Lower lobe of right lung (tissue), 2 donors: Measurements from ENCODE around the gene PPP1R2C. TPM values are rescaled to one million over a fixed set of nuclear protein-coding genes. Genes with fewer than 3 reads are reported as not detected.

Experiments
- ATAC-seq, 2 donors: fragments of 200-7000 bp; cut with Tn5 transposase; one replicate each; pipeline ENCODE4 v1.9.1; 2020 to 2022; ENCODE audit warnings: mild to moderate bottlenecking in 2 of 2, moderate library complexity in 2 of 2
- DNase-seq: peaks from one replicate; pipeline ENCODE4 v3.0.0-alpha.2; 2020
- H3K27ac ChIP-seq: fragments of 200-600 bp; one replicate; pipeline ENCODE4 v1.8.0; 2022
- H3K27me3 ChIP-seq: fragments of 200-600 bp; one replicate; pipeline ENCODE4 v1.8.0; 2022; ENCODE audit warnings: low read depth
- H3K36me3 ChIP-seq: fragments of 200-600 bp; one replicate; pipeline ENCODE4 v1.8.0; 2022; ENCODE audit warnings: mild to moderate bottlenecking
- H3K4me1 ChIP-seq: fragments of 200-600 bp; one replicate; pipeline ENCODE4 v1.8.0; 2022
- H3K4me3 ChIP-seq: fragments of 200-600 bp; one replicate; pipeline ENCODE4 v1.8.0; 2022; ENCODE audit warnings: mild to moderate bottlenecking
- H3K9me3 ChIP-seq: fragments of 200-600 bp; one replicate; pipeline ENCODE4 v1.8.0; 2022
- intact Hi-C: fragments of 100-400 bp; cut with DNase I; formaldehyde crosslinking; loops from one replicate; pipeline ENCODE4 v1.11.0; 2022
- total RNA-seq: library from RNA; stranded (reverse); fragmentation: NEBNext Ultra II Directional; extraction: Animal tissue kit (Norgen Biotek cat#: 25700); gene quantifications from one replicate; pipeline ENCODE4 v1.2.1, GENCODE V29; 2021
- TF ChIP-seq, protein P1 (sequence below): fragments of 200-600 bp; IDR thresholded peaks from one replicate; pipeline ENCODE4 v1.8.0; 2022; ENCODE audit warnings: antibody characterized with exemption, mild to moderate bottlenecking
- donor health status: DM: no; HTN: yes; CAD: no; lungs with severe emphysema.

Gene PPP1R2C
- total RNA-seq, 1 donor from 2014 or later: not detected

DNA sequence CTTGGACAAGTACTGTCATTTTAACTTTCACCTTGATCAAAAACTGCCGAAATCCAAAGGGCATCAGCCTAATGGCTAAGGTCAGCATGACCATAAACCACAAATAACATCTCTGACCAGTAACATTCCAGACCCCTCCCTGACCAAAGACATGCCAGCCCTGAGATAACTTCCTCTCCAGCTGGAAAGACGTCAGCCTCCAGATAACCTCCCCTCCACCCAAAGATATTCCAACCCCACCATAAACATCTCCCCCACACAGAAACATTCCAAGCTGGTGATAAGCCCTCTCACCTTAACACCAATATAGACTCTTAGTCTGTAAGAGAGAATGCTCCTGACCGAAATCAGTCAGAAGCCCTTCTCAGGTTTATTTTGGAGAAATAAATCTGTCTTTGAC is 7.4 kb downstream of the PPP1R2C start:
- intact Hi-C loops: no loop called here
- Histone ChIP-seq H3K27ac (no peak overlapping the region), H3K4me3 (no peak overlapping the region), H3K27me3 (no peaks in the 10 kb centered on the region), H3K36me3 (no peaks in the 10 kb centered on the region), H3K9me3 (no peaks in the 10 kb centered on the region), H3K4me1 (no peaks in the 10 kb centered on the region)
- no peak for ATAC-seq
- no peak for DNase-seq
- TF ChIP-seq, protein P1, sequence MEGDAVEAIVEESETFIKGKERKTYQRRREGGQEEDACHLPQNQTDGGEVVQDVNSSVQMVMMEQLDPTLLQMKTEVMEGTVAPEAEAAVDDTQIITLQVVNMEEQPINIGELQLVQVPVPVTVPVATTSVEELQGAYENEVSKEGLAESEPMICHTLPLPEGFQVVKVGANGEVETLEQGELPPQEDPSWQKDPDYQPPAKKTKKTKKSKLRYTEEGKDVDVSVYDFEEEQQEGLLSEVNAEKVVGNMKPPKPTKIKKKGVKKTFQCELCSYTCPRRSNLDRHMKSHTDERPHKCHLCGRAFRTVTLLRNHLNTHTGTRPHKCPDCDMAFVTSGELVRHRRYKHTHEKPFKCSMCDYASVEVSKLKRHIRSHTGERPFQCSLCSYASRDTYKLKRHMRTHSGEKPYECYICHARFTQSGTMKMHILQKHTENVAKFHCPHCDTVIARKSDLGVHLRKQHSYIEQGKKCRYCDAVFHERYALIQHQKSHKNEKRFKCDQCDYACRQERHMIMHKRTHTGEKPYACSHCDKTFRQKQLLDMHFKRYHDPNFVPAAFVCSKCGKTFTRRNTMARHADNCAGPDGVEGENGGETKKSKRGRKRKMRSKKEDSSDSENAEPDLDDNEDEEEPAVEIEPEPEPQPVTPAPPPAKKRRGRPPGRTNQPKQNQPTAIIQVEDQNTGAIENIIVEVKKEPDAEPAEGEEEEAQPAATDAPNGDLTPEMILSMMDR: no peak

DNA sequence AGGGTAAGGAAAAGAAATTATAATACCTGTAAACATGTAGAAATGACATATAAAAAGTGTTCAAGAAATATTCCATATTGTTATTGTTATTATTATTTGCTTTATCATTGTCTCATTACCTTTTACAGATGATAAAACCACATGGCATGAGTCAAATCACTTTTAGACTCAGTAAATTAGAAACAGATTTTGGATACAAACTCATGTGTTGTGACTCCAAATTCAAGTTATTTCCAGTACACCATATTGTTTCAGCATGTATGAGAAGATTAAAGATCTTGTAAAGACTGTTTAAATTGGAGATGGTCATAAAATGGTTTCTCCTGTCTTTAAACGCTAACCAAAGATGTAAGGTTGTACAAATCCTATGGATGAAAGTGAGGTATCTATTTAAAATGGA is 18.1 kb downstream of the PPP1R2C start:
- ATAC-seq (no peak), DNase-seq (no peak)
- intact Hi-C loops: no loop called here

DNA sequence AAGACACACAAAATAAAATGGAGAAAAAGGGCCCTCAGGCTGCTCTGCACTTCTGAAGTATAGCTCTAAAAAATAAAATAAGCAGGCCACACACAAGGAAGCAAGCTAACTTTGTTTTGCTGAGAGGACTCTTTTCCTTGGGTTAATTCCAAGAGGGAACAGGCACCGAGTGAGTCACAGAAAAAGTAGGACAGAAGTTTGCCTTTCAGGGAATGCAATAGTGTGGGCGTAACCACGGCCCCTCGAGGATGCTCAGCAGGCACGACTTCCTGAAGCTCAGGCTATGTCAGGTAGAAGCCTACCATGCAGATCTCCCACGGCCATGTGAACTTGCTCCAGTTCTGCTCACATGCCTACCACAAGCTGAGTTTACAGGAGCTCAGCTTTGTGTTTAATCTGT is 22.1 kb downstream of the PPP1R2C start:
- Histone ChIP-seq H3K36me3 (no peaks in the 10 kb centered on the region), H3K27ac (no peak overlapping the region), H3K4me3 (no peak overlapping the region), H3K27me3 (no peaks in the 10 kb centered on the region), H3K4me1 (no peaks in the 10 kb centered on the region), H3K9me3 (no peaks in the 10 kb centered on the region)
- TF ChIP-seq, protein P1: no peak
- DNase-seq (peak; percentile 38), ATAC-seq (peak; percentile 49 to 67)
- intact Hi-C loops: no loop called here

More for the DNA sequence above, 18.1 kb downstream of the PPP1R2C start:
- TF ChIP-seq, protein P1: no peak
- Histone ChIP-seq H3K4me1 (no peaks in the 10 kb centered on the region), H3K27me3 (no peaks in the 10 kb centered on the region), H3K27ac (no peak overlapping the region), H3K36me3 (no peaks in the 10 kb centered on the region), H3K9me3 (no peaks in the 10 kb centered on the region), H3K4me3 (no peak overlapping the region)

DNA sequence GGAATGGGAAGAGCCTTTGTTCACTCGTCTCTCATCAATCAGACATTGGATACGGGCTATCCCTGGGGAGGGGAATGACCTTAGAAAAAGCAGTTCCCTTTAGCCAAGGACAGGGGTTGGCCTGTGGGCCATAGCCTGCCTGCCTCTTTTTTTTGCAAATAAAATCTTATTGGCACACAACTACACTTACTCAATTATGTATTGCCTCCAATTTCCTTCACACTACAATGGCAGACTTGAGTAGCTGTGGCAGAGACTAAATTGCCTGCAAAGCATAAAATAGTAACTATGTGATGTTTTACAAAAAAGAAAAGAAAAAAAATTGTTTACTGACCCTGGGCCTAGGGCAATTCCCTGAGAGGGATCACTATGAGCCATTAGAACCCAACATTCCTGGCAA is 23.4 kb downstream of the PPP1R2C start:
- intact Hi-C loops: no loop called here
- DNase-seq: no peak
- H3K9me3 ChIP-seq: no peaks in the 10 kb centered on the region
- H3K4me3 ChIP-seq: no peak overlapping the region
- H3K27ac ChIP-seq: no peak overlapping the region
- no peaks in the 10 kb centered on the region for H3K4me1 ChIP-seq
- TF ChIP-seq, protein P1: no peak
- ATAC-seq: no peak
- H3K36me3 ChIP-seq: no peaks in the 10 kb centered on the region
- no peaks in the 10 kb centered on the region for H3K27me3 ChIP-seq

DNA sequence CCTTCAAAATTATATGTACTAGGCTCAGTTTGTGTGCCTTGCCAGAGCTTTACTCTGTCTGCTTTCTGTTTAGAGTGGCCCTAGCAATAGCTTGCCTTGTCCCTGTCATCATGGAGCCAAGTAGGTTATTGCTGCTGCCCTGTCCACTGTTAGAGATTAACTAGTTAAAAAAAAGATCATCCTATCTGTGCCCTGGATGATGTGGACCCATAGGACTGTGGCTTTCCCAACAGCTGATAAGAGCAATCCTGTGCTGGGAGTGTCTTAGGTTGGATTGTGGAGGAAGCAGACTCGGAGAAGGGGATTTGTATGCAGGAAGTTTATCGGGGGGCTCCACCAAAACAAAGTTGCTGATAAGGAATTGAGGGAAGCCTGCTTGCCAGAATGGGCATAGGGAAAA is 23.8 kb downstream of the PPP1R2C start:
- Histone ChIP-seq H3K27ac (no peak overlapping the region), H3K36me3 (no peaks in the 10 kb centered on the region), H3K9me3 (no peaks in the 10 kb centered on the region), H3K27me3 (no peaks in the 10 kb centered on the region), H3K4me1 (no peaks in the 10 kb centered on the region), H3K4me3 (no peak overlapping the region)
- ATAC-seq (no peak), DNase-seq (no peak)
- intact Hi-C loops: no loop called here
- TF ChIP-seq, protein P1: no peak

DNA sequence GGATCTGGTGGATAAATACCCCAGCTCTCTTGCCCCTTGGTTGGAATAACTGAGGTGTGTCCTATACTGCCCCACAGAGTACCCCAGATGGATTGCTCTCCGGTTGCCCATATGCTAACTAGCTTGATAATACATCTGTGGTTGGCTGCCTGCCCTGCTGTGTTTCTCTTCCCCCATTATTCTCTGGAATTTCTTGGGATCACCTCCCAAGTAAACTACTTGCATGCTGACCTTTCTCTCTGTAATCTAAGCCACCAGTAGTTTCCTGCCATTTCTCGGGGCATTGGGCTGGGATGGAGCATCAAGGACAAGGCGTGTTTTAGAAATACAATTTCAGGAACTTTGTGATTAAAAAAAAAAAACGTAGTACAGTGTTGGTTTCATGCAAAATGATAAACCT is 25.2 kb downstream of the PPP1R2C start:
- TF ChIP-seq, protein P1: no peak
- intact Hi-C loops: no loop called here
- H3K9me3 ChIP-seq: no peaks in the 10 kb centered on the region
- H3K4me3 ChIP-seq: no peak overlapping the region
- H3K36me3 ChIP-seq: no peaks in the 10 kb centered on the region
- DNase-seq (no peak), ATAC-seq (no peak)
- H3K4me1 ChIP-seq: no peaks in the 10 kb centered on the region
- H3K27me3 ChIP-seq: no peaks in the 10 kb centered on the region
- no peak overlapping the region for H3K27ac ChIP-seq
